Measurements from ENCODE around the gene CPNE6. TPM values are rescaled to one million over a fixed set of nuclear protein-coding genes. Genes with fewer than 3 reads are reported as not detected.
A peak's percentile ranks its signal among the peaks of the same experiment; 100 is the strongest.

CPNE6 gene
- total and polyA plus RNA-seq, 2 of the 13 experiments (the other 11 are each of a cell fraction or from before 2014, with no cell fraction given) = not detected

- peak; percentile 78 for TF ChIP-seq PAXIP1 (CRISPR knock-in tag; conservative IDR thresholded peaks at IDR 0.05)
- TF ChIP-seq, protein P1, sequence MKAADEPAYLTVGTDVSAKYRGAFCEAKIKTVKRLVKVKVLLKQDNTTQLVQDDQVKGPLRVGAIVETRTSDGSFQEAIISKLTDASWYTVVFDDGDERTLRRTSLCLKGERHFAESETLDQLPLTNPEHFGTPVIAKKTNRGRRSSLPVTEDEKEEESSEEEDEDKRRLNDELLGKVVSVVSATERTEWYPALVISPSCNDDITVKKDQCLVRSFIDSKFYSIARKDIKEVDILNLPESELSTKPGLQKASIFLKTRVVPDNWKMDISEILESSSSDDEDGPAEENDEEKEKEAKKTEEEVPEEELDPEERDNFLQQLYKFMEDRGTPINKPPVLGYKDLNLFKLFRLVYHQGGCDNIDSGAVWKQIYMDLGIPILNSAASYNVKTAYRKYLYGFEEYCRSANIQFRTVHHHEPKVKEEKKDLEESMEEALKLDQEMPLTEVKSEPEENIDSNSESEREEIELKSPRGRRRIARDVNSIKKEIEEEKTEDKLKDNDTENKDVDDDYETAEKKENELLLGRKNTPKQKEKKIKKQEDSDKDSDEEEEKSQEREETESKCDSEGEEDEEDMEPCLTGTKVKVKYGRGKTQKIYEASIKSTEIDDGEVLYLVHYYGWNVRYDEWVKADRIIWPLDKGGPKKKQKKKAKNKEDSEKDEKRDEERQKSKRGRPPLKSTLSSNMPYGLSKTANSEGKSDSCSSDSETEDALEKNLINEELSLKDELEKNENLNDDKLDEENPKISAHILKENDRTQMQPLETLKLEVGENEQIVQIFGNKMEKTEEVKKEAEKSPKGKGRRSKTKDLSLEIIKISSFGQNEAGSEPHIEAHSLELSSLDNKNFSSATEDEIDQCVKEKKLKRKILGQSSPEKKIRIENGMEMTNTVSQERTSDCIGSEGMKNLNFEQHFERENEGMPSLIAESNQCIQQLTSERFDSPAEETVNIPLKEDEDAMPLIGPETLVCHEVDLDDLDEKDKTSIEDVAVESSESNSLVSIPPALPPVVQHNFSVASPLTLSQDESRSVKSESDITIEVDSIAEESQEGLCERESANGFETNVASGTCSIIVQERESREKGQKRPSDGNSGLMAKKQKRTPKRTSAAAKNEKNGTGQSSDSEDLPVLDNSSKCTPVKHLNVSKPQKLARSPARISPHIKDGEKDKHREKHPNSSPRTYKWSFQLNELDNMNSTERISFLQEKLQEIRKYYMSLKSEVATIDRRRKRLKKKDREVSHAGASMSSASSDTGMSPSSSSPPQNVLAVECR (CRISPR knock-in tag; IDR thresholded peaks at IDR 0.05; ENCODE audit: borderline replicate concordance) = 0 out of 2 replicates have a peak, but pooled peaks have one; percentile 31
- TF ChIP-seq ZSCAN31 (CRISPR knock-in tag; IDR thresholded peaks at IDR 0.05; ENCODE audit: low read depth) = 0 out of 2 replicates have a peak, but pooled peaks have one; percentile 41
- 0 out of 2 replicates have a peak, but pooled peaks have one; percentile 29 for TF ChIP-seq SPEN (CRISPR knock-in tag; IDR thresholded peaks at IDR 0.05; ENCODE audit: low read depth)
- TF ChIP-seq, protein P2, sequence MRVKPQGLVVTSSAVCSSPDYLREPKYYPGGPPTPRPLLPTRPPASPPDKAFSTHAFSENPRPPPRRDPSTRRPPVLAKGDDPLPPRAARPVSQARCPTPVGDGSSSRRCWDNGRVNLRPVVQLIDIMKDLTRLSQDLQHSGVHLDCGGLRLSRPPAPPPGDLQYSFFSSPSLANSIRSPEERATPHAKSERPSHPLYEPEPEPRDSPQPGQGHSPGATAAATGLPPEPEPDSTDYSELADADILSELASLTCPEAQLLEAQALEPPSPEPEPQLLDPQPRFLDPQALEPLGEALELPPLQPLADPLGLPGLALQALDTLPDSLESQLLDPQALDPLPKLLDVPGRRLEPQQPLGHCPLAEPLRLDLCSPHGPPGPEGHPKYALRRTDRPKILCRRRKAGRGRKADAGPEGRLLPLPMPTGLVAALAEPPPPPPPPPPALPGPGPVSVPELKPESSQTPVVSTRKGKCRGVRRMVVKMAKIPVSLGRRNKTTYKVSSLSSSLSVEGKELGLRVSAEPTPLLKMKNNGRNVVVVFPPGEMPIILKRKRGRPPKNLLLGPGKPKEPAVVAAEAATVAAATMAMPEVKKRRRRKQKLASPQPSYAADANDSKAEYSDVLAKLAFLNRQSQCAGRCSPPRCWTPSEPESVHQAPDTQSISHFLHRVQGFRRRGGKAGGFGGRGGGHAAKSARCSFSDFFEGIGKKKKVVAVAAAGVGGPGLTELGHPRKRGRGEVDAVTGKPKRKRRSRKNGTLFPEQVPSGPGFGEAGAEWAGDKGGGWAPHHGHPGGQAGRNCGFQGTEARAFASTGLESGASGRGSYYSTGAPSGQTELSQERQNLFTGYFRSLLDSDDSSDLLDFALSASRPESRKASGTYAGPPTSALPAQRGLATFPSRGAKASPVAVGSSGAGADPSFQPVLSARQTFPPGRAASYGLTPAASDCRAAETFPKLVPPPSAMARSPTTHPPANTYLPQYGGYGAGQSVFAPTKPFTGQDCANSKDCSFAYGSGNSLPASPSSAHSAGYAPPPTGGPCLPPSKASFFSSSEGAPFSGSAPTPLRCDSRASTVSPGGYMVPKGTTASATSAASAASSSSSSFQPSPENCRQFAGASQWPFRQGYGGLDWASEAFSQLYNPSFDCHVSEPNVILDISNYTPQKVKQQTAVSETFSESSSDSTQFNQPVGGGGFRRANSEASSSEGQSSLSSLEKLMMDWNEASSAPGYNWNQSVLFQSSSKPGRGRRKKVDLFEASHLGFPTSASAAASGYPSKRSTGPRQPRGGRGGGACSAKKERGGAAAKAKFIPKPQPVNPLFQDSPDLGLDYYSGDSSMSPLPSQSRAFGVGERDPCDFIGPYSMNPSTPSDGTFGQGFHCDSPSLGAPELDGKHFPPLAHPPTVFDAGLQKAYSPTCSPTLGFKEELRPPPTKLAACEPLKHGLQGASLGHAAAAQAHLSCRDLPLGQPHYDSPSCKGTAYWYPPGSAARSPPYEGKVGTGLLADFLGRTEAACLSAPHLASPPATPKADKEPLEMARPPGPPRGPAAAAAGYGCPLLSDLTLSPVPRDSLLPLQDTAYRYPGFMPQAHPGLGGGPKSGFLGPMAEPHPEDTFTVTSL (CRISPR knock-in tag; IDR thresholded peaks at IDR 0.05; ENCODE audit: borderline replicate concordance) = peak; percentile 70; the same call in 1 of the 2 replicates
- TF ChIP-seq, protein P3, sequence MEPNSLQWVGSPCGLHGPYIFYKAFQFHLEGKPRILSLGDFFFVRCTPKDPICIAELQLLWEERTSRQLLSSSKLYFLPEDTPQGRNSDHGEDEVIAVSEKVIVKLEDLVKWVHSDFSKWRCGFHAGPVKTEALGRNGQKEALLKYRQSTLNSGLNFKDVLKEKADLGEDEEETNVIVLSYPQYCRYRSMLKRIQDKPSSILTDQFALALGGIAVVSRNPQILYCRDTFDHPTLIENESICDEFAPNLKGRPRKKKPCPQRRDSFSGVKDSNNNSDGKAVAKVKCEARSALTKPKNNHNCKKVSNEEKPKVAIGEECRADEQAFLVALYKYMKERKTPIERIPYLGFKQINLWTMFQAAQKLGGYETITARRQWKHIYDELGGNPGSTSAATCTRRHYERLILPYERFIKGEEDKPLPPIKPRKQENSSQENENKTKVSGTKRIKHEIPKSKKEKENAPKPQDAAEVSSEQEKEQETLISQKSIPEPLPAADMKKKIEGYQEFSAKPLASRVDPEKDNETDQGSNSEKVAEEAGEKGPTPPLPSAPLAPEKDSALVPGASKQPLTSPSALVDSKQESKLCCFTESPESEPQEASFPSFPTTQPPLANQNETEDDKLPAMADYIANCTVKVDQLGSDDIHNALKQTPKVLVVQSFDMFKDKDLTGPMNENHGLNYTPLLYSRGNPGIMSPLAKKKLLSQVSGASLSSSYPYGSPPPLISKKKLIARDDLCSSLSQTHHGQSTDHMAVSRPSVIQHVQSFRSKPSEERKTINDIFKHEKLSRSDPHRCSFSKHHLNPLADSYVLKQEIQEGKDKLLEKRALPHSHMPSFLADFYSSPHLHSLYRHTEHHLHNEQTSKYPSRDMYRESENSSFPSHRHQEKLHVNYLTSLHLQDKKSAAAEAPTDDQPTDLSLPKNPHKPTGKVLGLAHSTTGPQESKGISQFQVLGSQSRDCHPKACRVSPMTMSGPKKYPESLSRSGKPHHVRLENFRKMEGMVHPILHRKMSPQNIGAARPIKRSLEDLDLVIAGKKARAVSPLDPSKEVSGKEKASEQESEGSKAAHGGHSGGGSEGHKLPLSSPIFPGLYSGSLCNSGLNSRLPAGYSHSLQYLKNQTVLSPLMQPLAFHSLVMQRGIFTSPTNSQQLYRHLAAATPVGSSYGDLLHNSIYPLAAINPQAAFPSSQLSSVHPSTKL (CRISPR knock-in tag; IDR thresholded peaks at IDR 0.05) = peak; percentile 83
- TF ChIP-seq FOXA3 (CRISPR knock-in tag; IDR thresholded peaks at IDR 0.05) = 0 out of 2 replicates have a peak, but pooled peaks have one; percentile 33
- TF ChIP-seq NCOA1 (CRISPR knock-in tag; IDR thresholded peaks at IDR 0.05) = 0 out of 2 replicates have a peak, but pooled peaks have one; percentile 53
- TF ChIP-seq NR2C2 (CRISPR knock-in tag; IDR thresholded peaks at IDR 0.05; ENCODE audit: borderline replicate concordance) = peak; percentile 39; the same call in 1 of the 2 replicates
Observed at GRCh38 chr14:24024939-24025418, 46.4 kb upstream of the CPNE6 start (continued).

Data from HepG2 (cell line).